NT2/D1 (cell line): Measurements from ENCODE around the gene UBAC2.

Experiments
- YY1 ChIP-seq: IDR thresholded peaks from 2 replicates; pipeline ENCODE4 v1.6.1; 2011; ENCODE audit not compliant: insufficient read length, insufficient read depth
- ZNF274 ChIP-seq: IDR thresholded peaks from 2 replicates; pipeline ENCODE4 v1.6.1; 2011; ENCODE audit warnings: mild to moderate bottlenecking, low read depth, low read length

DNA sequence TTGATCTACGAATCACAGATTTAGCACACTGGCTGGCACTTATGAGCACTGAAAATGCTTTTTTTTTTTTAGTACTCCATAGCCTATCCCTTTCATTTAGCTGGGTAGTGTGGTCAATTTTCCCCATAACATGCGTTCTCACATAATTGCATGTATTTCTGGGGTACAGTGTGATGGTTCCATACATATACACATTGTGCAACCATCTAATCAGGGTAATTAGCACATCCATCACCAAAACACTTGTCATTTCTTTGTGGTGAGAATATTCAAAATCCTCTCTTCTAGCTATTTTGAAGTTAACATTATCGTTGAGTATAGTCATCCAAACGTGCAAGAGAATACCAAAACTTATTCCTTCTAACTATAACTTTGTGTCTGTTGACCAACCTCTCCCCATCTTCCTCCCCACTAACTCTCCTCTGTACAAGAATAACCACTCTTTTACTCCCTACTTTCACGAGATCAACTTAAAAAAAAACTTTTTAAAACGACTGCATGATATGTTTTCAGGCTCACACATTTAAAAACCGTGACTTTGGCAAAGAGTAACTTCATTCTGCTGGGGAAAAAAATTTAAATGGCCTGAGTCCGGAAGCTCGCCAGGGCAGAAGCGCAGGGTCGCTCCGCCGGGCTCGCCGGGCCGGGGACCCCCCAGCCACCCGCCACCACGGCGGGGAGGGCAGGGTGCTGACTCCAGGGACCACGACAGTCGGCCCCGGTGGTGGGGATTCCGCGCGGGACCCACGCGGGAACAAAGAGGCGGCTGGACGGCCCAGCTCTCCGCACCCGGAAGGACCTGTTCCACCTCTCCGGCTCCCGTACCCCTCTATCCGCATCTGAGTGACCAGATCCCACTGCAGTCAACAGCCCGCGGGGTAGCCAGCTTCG is 868 bp upstream of the UBAC2 start:
- TF ChIP-seq YY1 (no peak), ZNF274 (no peak)
